Right ventricle myocardium inferior (tissue), 1 donor: ENCODE results near the gene PTRHD1. TPM values are rescaled to one million over a fixed set of nuclear protein-coding genes. Genes with fewer than 3 reads are reported as not detected.
"Not testable (repeated sequence)": the region's sequence is repeated elsewhere in the genome, so short reads cannot be mapped to it uniquely, and the experiment has no call there.

Experiments used
- ATAC-seq: fragments of 200-7000 bp; cut with Tn5 transposase; one replicate; pipeline ENCODE4 v1.9.1; 2020; ENCODE audit warnings: mild to moderate bottlenecking, moderate library complexity
- DNase-seq: peaks from one replicate; pipeline ENCODE4 v3.0.0; 2021; ENCODE audit errors: missing footprints
- intact Hi-C: fragments of 100-400 bp; cut with DNase I; formaldehyde crosslinking; loops from one replicate; pipeline ENCODE4 v1.11.0; 2022
- long read RNA-seq: library from polyadenylated mRNA; unstranded; transcript quantifications from one replicate; pipeline ENCODE4 v2.0.0, GENCODE V29; 2021
- total RNA-seq: library from RNA; stranded (reverse); fragmentation: NEBNext Ultra II Directional; extraction: Animal tissue kit (Norgen Biotek cat#: 25700); gene quantifications from one replicate; pipeline ENCODE4 v1.2.1, GENCODE V29; 2021
- donor health status: DM: no; HTN: yes; CAD: no; lungs with severe emphysema.

The PTRHD1 gene, protein sequence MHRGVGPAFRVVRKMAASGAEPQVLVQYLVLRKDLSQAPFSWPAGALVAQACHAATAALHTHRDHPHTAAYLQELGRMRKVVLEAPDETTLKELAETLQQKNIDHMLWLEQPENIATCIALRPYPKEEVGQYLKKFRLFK
- 33.4 TPM for total RNA-seq
- long read RNA-seq, transcript PTRHD1-201 (2 exons, 1,105 nt), result major isoform, 12 of 12 reads
- long read RNA-seq, partial matches to known transcripts, result 0 of 12 reads
- long read RNA-seq, other reads (novel, unspliced or antisense), result 0 of 12 reads

DNA sequence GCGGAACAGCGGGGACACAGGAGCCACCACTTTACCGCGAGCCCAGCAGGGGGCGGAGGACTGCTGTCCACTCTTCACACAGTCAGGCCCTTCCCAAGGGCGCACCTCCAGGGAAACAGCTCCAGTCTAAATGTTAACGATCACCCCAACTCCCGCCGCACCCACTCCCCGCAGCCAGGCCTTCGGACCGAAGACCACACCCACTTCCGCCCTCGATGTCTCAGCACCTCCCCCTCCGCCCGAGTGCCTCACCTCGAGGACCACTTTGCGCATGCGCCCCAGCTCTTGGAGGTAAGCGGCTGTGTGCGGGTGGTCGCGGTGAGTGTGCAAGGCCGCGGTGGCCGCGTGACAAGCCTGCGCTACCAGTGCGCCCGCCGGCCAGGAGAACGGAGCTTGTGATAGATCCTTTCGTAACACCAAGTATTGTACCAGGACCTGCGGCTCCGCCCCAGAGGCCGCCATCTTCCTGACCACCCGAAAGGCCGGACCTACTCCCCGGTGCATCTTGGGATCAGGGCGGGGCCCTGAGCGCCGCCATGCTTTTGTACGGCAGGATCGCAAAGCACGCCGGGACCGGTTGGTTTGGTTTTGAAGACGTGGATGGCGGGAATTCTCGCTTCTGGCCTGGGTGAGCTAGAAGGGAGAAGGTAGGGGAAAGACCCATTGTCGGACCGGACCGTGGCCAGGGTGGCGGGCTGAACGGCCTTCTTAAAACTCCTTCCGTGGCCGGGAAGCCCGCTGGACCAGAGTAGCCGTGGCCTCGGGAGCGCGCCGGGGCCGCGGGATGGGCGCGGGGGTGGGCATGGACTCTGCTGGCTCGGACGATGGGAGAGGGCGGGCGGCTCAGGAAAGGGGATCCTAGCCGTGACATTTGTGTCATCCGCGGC lies at the start of gene PTRHD1, which contains the start of gene CENPO:
Gene PTRHD1 (minus strand): TSS at position 518 of the 887 bp plus-strand sequence. CDS start 14 bp downstream, at position 504.
Gene CENPO (plus strand): TSS at position 552 of the 887 bp plus-strand sequence. CDS start 495 bp downstream, outside the sequence.
- intact Hi-C loops, result loop anchor here (1.0 to 5.0 kb wide), 2 partner anchors 34 to 302 kb away; partner anchors contain the start of gene NCOA1
- peak; percentile 99 for ATAC-seq

DNA sequence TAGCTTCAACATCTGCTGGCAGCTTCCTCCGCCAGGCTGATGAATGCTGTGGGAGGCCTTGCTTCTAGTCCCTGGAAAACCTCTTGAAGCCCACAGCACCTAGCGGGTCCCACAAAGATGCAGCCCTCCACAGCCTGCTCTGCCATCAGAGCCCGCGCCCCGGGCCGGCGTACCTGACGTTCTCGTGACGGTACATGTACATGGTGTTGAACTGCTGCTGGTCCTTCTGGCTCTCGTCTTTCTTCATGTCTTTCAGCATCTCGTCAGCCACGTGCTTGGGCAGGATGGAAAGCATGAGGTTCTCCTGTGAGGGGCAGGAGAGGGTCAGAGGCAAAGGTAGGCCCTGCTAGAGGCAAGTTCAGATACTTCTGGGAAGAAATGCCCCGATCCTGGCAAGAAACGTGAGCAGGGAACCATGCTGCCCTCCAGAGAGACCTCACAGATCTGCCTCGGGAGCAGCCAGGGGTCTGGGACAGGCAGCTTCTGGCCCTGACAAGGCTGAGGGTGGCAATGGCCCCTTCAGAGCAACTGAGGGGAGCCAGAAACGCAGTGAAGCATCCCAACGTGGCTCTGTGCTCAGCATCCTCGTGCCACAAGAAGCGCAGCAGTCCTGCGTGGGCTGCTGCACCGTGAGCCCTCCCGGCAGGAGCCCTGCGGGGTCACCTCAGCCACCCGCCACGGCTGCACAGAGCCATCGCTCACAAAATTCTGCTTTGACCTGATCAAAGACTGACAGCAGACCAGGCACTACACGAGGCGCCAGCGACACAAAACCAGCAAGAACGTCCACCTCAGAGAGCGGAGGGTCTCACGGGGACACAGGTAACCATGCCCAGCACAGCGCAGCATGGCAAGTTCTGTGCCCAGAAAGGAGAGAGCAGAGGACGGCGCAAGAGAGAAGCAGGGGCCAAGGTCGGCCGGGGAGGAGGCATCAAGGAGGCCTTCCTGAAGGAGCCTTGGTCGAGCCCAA lies 49.2 kb upstream of the PTRHD1 start:
- intact Hi-C loops, result no loop called here
- ATAC-seq (no peak), DNase-seq (peak; percentile 53)

More for the DNA sequence above, at the start of gene PTRHD1, which contains the start of gene CENPO:
- peak; percentile 99 for DNase-seq

DNA sequence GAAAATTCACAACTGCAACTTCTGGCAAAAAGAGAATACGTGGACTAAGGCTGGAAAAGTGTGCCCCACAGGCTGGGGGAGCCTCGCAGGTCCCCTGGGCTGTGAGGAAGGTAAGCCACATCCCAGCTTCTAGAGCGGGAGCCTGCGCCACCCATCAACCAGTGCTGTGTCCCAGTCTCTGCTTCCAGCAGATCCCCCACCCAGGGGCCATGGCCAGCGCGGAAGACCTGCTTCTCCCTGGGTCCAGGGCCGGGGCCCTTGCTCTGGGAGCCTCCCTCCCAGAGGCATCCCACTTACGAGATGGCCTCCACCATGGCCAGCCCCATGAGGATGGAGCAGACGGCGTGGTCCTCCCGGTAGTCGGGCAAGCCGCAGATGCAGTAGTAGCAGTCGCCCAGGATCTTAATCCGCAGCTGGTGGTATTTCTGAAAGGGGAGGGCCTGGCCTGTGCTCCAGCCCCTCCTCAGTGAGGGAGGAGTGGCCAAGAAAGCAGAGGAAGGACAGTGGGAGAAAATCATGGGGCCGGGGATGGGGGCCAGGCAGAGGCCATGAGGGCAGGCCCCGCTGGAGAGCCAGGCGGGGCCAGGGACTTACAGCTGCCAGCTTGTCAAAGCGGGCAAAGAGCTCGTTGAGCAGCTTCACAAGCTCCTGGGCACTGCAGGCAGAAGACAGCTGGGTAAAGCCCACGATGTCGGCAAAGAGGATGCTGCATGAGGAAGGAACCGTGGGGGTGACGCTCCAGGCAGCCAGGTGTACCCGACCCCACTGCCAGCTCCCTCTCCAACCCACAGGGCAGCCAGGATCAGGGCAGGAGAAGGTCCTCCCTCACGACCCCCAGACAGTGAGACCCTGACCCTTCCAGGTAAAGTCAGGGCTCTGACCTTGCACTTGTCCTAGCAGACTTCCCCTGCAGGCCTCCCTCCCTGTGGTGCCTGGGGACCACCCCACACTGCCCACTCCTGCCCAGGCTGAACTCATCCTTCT lies 48.1 kb upstream of the PTRHD1 start:
- ATAC-seq (no peak), DNase-seq (peak; percentile 46)
- intact Hi-C loops, result no loop called here

GRCh38 chr2:24840164-24840869 lies 47.1 kb upstream of the PTRHD1 start:
- DNase-seq, result peak; percentile 62
- intact Hi-C loops, result no loop called here
- ATAC-seq, result no peak

GRCh38 chr2:24839729-24840128 lies 46.5 kb upstream of the PTRHD1 start:
- DNase-seq, result peak; percentile 51
- intact Hi-C loops, result loop anchor here (10.0 kb wide), 1 partner anchor 295 kb away; no protein-coding TSS in a partner anchor
- ATAC-seq, result no peak

DNA sequence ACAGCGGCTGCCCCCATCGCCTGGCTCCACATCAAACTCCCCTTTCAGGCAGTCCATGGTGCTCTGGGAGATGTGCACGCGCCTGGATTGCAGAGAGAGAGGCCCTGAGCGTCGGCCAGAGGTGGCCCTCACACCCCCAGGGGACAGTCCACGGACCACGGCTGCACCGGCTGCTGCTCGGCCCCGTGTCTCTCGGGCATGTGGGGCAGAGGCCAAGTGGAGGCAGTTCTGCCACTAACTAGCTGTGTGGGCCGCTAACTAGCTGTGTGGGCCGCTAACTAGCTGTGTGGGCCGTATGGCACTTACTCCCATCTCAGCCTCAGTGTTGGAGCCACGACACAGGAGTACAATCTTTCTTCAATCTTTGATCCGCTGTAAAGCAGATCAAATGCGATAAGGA lies 45.4 kb upstream of the PTRHD1 start:
- intact Hi-C loops, result loop anchor here (10.0 kb wide), 1 partner anchor 296 kb away; no protein-coding TSS in a partner anchor
- ATAC-seq (no peak), DNase-seq (no peak)

DNA sequence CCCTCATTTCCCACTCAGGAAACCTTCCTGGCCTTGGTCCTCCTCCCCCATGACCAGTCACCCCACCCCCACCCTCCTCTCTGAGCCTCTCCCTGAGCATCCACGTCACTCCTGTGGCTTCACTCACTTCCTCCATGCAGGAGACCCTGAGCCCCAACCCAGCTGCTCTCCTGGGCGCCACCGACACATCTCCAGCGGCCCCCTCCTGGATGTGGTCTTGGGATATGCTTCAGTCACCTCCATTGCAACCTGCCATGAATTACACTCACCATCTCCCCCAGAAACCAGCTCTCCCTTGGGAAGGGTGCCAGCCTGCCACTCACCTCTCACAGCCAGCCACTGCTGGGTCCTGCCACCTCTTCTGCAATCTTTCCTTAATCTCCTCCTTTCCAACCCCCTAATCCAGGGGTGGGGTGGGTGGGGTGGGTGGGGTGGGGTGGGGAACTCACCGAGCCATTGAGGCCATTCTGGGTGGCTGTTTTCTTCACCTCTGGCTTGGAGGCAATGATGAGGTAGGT lies 44.9 kb upstream of the PTRHD1 start:
- ATAC-seq, result no peak
- intact Hi-C loops, result loop anchor here (10.0 kb wide), 1 partner anchor 297 kb away; no protein-coding TSS in a partner anchor
- no peak for DNase-seq

DNA sequence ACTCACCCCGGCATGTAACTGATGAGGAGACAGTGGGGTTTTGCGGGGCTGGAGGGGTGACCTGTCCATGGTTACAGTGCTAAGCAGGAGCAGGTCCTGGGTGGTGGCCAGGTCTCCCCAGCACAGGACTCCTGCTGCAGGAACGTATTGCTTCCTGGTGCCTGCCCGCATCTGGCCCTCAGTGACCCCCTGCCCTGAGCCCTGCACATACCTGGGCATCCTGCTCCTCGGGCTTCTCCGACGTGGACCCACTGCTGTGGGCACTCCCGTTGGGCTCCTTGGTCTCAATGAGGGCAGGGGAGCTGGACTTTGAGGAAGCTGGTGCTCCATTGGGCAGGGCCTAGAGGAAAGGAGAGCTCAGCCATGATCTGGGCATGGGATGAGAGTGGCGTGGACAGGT lies 43.5 kb upstream of the PTRHD1 start:
- intact Hi-C loops, result loop anchor here (10.0 kb wide), 1 partner anchor 298 kb away; no protein-coding TSS in a partner anchor
- DNase-seq, result no peak
- ATAC-seq, result no peak

- ATAC-seq (no peak), DNase-seq (no peak)
- intact Hi-C loops, result loop anchor here (10.0 kb wide), 1 partner anchor 299 kb away; no protein-coding TSS in a partner anchor
Observed at GRCh38 chr2:24836206-24836605, 43.0 kb upstream of the PTRHD1 start.

DNA sequence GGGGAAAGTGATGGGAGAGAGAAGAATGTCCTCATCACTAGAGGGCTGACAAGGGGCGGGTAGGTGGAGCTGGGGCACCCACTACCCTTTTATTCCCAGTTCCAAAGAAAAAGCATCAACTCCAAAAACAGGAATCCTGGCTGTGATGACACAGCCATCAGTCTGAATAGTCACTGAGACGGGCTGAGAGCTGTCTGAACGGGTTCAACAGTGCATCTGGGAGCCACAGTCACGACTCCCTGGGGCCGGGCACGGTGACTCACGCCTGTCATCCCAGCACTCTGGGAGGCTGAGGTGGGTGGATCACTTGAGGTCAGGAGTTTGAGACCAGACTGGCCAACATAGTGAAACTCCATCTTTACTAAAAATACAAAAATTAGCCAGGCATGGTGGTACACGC lies 42.2 kb upstream of the PTRHD1 start:
- DNase-seq, ATAC-seq: not testable (repeated sequence)
- intact Hi-C loops, result loop anchor here (10.0 kb wide), 1 partner anchor 299 kb away; no protein-coding TSS in a partner anchor

DNA sequence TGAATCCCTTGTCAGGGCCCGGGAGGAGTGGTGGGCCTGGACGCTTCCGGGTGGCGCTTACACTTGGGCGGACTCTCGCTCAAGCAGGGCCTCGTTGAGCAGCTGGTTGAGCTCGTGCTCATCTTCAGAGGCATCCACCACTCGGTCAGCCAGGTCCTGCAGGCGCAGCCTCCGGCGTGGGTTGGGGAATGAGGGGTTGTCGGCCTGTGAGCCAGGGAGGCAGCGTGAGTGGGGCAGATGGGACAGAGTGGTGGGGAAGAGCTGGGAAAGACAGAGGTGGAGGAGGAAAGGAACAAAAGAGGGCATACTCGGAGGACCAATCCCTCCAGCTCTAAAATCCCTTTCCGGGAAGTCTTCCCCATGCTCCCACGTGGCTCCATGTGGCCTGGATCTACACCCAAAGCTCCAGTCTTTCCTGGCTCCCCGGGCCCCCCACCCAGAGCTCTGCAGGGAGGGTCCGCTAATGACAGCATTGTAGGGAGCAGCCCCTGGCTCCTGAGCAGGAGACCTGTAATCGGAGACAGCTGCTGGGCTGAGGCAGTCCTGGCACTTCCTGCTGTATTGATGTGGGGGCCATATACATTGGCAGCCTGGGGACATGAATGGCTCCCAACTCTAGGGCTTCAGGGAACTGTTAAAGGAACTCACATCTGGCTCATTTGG lies 41.7 kb upstream of the PTRHD1 start:
- ATAC-seq (no peak), DNase-seq (no peak)
- intact Hi-C loops, result loop anchor here (10.0 kb wide), 1 partner anchor 300 kb away; no protein-coding TSS in a partner anchor

- DNase-seq (no peak), ATAC-seq (no peak)
- intact Hi-C loops, result loop anchor here (10.0 kb wide), 1 partner anchor 301 kb away; no protein-coding TSS in a partner anchor
Observed at GRCh38 chr2:24833821-24834732, 40.9 kb upstream of the PTRHD1 start.

DNA sequence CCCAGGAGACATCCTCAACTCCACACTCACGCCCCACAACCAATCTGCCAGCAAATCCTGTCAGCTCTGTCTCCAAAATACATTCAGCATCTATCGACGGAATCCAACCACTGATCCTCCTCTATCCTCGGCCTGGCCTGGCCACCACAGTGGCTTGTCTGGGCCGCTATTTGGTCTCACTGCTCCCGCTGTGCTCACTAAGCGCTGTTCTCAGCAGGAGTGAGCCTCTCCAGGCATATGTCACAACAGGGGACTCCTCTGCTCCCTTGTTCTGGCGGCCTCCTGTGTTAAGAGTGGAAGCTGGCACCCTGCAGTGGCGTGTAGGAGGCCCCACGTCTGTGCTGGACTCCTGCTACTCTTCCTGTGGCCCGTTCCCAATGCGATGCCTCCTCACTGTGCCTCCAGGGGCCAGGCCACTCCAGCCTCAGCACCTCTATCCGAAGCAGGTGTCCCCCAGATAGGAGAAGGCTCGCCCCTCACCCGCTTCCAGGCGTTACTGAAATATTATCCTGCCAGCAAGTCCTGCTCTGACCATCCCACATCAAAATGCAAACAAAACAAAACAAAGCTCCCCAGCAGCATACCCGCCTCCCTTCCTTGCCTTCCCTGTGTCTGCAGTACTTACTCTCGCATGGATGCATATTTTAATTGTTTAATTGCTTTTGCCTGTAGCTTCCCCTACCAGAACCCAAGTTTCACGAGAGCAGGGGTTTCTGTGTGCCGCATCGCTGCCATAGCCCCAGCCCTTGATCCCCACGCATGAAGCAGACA lies 39.9 kb upstream of the PTRHD1 start:
- intact Hi-C loops, result loop anchor here (10.0 kb wide), 1 partner anchor 302 kb away; no protein-coding TSS in a partner anchor
- no peak for ATAC-seq
- DNase-seq, result no peak

DNA sequence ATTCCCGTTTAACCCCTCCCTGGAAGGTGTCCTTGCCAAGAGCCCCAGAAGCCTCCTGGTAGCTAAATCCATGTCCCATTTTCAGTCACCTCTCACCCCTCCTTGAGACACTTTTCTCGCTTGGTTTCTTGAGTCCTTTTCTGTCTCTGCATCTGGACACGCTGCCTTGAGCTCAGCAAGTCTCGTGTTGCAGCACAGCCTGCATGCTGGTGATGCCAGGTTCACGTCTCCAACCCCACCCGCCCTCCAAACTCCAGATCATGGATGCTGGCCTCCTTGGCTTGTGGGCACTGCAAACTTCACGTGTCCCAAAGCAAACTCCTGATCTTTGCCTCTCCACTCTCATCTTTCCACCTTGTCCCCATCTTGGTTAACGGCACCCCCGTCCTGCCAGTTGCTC lies 39.3 kb upstream of the PTRHD1 start:
- DNase-seq, result no peak
- intact Hi-C loops, result loop anchor here (10.0 kb wide), 1 partner anchor 302 kb away; no protein-coding TSS in a partner anchor
- no peak for ATAC-seq
